A549 (cell line): ENCODE data around the gene WBP11. TPM values are rescaled to one million over a fixed set of nuclear protein-coding genes. Genes with fewer than 3 reads are reported as not detected.

Source experiments
- ATAC-seq, 2 experiments: fragments of 200-7000 bp in 1 of 2; fragments of >200 bp in 1 of 2; cut with Nextera tagmentation in 1 of 2; cut with Tn5 transposase in 1 of 2; 3 replicates each; pipeline versions ENCODE4 v1.8.0 to v1.9.1; 2018 to 2020; ENCODE audit warnings: mild to moderate bottlenecking in 1 of 2, moderate library complexity in 1 of 2
- CTCF ChIA-PET: fragments of 300-600 bp; sonication (Branson Sonifier 250); formaldehyde crosslinking; extraction: SDS; loops from one replicate; lab custom pipeline; 2021; ENCODE audit warnings: antibody characterized with exemption, inconsistent platforms; lab: Yijun Ruan, JAX
- POLR2A ChIA-PET: fragments of 350-600 bp; formaldehyde crosslinking; extraction: SDS; loops from one replicate; lab custom pipeline; 2021; ENCODE audit warnings: antibody characterized with exemption, inconsistent platforms; lab: Yijun Ruan, JAX
- DNase-seq, 2 experiments: peaks; one replicate each; pipeline versions ENCODE4 v3.0.0 to v3.0.0-alpha.2; 2011 to 2016; ENCODE audit warnings: low read depth in 1 of 2, low spot score in 1 of 2
- FAIRE-seq: peaks from 2 replicates; lab custom pipeline; 2011; peaks lifted over from hg19 to GRCh38; lab: Jason Lieb, UNC
- H3K27ac ChIP-seq, 2 experiments: fragments of >200 bp; sonication (Bioruptor Twin); formaldehyde crosslinking; 3 replicates each; pipeline ENCODE4 v1.5.1; 2016 to 2017
- H3K4me1 ChIP-seq: fragments of >200 bp; sonication (Bioruptor Twin); formaldehyde crosslinking; 3 replicates; pipeline ENCODE4 v1.6.1; 2016
- H3K4me2 ChIP-seq: fragments of >200 bp; sonication (Bioruptor Twin); formaldehyde crosslinking; 3 replicates; pipeline ENCODE4 v1.6.1; 2016
- H3K4me3 ChIP-seq: fragments of >200 bp; sonication (Bioruptor Twin); formaldehyde crosslinking; 3 replicates; pipeline ENCODE4 v1.5.1; 2016
- H3K9me3 ChIP-seq: fragments of >200 bp; sonication (Bioruptor Twin); formaldehyde crosslinking; 3 replicates; pipeline ENCODE4 v1.6.1; 2016
- BHLHE40 ChIP-seq: IDR thresholded peaks from 2 replicates; pipeline ENCODE4 v1.6.1; 2012; ENCODE audit warnings: low read depth, low read length, inconsistent platforms
- CBX2 ChIP-seq: fragments of 200-600 bp; sonication (generic); IDR thresholded peaks from 2 replicates; pipeline ENCODE4 v1.6.1; 2016; ENCODE audit warnings: low read depth, mild to moderate bottlenecking, borderline replicate concordance
- CEBPB ChIP-seq, 2 experiments: fragments of >200 bp in 1 of 2; sonication (Bioruptor Twin) in 1 of 2; formaldehyde crosslinking in 1 of 2; IDR thresholded peaks; 2 replicates each; pipeline ENCODE4 v1.6.1; 2012 to 2016
- CHD2 ChIP-seq: fragments of 150-350 bp; IDR thresholded peaks from 2 replicates; pipeline ENCODE4 v1.6.1; 2014; ENCODE audit warnings: low read length; ENCODE audit not compliant: partially characterized antibody
- CTCF ChIP-seq: fragments of >200 bp; sonication (Bioruptor Twin); formaldehyde crosslinking; IDR thresholded peaks from 3 replicates; pipeline ENCODE4 v1.5.1; 2016
- EHF ChIP-seq: fragments of 250-450 bp; sonication (Bioruptor Pico); IDR thresholded peaks from 2 replicates; pipeline ENCODE4 v1.5.0; 2020; ENCODE audit warnings: mild to moderate bottlenecking
- ELK1 ChIP-seq: fragments of 150-350 bp; IDR thresholded peaks from 2 replicates; pipeline ENCODE4 v1.6.1; 2014; ENCODE audit warnings: low read depth, mild to moderate bottlenecking, low read length
- FOSL2 ChIP-seq, 2 experiments: fragments of 450-650 bp in 1 of 2; fragments of >200 bp in 1 of 2; sonication (Bioruptor Twin) in 1 of 2; formaldehyde crosslinking; IDR thresholded peaks; 2 replicates each; pipeline versions ENCODE4 v1.5.0 to v1.6.1; 2016 to 2020; ENCODE audit warnings: mild to moderate bottlenecking in 1 of 2, moderate library complexity in 1 of 2
- GATA3 ChIP-seq: IDR thresholded peaks from 2 replicates; pipeline ENCODE4 v1.6.1; 2012; ENCODE audit warnings: borderline replicate concordance
- HOXB5 ChIP-seq: fragments of 250-450 bp; sonication (Bioruptor Pico); IDR thresholded peaks from 2 replicates; pipeline ENCODE4 v1.5.0; 2020; ENCODE audit warnings: mild to moderate bottlenecking, moderate library complexity
- JUN ChIP-seq, 2 experiments: fragments of >200 bp; sonication (Bioruptor Twin); formaldehyde crosslinking; IDR thresholded peaks; 2 replicates in 1 of 2; 3 replicates in 1 of 2; pipeline ENCODE4 v1.6.1; 2016 to 2017
- JUNB ChIP-seq: fragments of >200 bp; sonication (Bioruptor Twin); formaldehyde crosslinking; IDR thresholded peaks from 2 replicates; pipeline ENCODE4 v1.6.1; 2016
- KDM1A ChIP-seq: fragments of 200-600 bp; sonication (generic); IDR thresholded peaks from 2 replicates; pipeline ENCODE4 v1.6.1; 2016; ENCODE audit warnings: low read depth, mild to moderate bottlenecking
- MAZ ChIP-seq: fragments of 150-350 bp; IDR thresholded peaks from 2 replicates; pipeline ENCODE4 v1.6.1; 2014; ENCODE audit warnings: antibody characterized with exemption, low read depth, low read length, borderline replicate concordance
- MYC ChIP-seq: IDR thresholded peaks from 2 replicates; pipeline ENCODE4 v1.6.1; 2012; ENCODE audit warnings: mild to moderate bottlenecking, inconsistent platforms, low read length, improper control_type of control experiment, borderline replicate concordance
- NPAS2 ChIP-seq: fragments of 250-450 bp; sonication (Bioruptor Pico); IDR thresholded peaks from 2 replicates; pipeline ENCODE4 v1.8.0; 2022; ENCODE audit warnings: mild to moderate bottlenecking, moderate library complexity, borderline replicate concordance
- POLR2AphosphoS2 ChIP-seq: conservative IDR thresholded peaks from 2 replicates; pipeline ENCODE4 v1.6.1; 2012; ENCODE audit warnings: low read length, improper control_type of control experiment, inconsistent platforms
- RCOR1 ChIP-seq: fragments of 150-350 bp; IDR thresholded peaks from 2 replicates; pipeline ENCODE4 v1.6.1; 2014; ENCODE audit warnings: antibody characterized with exemption, low read length, low read depth
- RNF2 ChIP-seq: fragments of 200-600 bp; sonication (generic); IDR thresholded peaks from 2 replicates; pipeline ENCODE4 v1.6.1; 2016; ENCODE audit warnings: low read depth, mild to moderate bottlenecking, antibody characterized with exemption, moderate library complexity, borderline replicate concordance
- SMC3 ChIP-seq: fragments of >200 bp; sonication (Bioruptor Twin); formaldehyde crosslinking; IDR thresholded peaks from 3 replicates; pipeline ENCODE4 v1.6.1; 2018; ENCODE audit warnings: inconsistent platforms
- TFCP2L1 ChIP-seq: fragments of 250-450 bp; sonication (Bioruptor Pico); IDR thresholded peaks from 2 replicates; pipeline ENCODE4 v1.5.0; 2021; ENCODE audit warnings: mild to moderate bottlenecking
- ZNF302 ChIP-seq: fragments of 250-450 bp; sonication (Bioruptor Pico); IDR thresholded peaks from 2 replicates; pipeline ENCODE4 v1.9.0; 2021; ENCODE audit warnings: inconsistent platforms, mild to moderate bottlenecking, moderate library complexity
- WGBS: methylation state at CpG from one replicate; pipeline ENCODE4 v1.1.6; 2017; ENCODE audit errors: missing lambda C conversion rate; 5-methylcytosine and 5-hydroxymethylcytosine counted together
- polyA plus RNA-seq, 4 experiments: library from polyadenylated mRNA; depleted of rRNA in 3 of 4; stranded (reverse); fragments of >200 nt; fragmentation: RNase III in 1 of 4; extraction: RNeasy Plus Mini Kit Qiagen cat#74134 plus additional on column Dnase treatment in 1 of 4; gene quantifications; 2 replicates in 3 of 4; 3 replicates in 1 of 4; pipeline ENCODE4 v1.2.3, GENCODE V29; 2011 to 2017
- TF ChIP-seq, protein P1 (sequence below): IDR thresholded peaks from 2 replicates; pipeline ENCODE4 v1.6.1; 2012
- TF ChIP-seq, protein P2 (sequence below): fragments of 250-450 bp; sonication (Bioruptor Pico); IDR thresholded peaks from 2 replicates; pipeline ENCODE4 v1.5.0; 2021; ENCODE audit warnings: mild to moderate bottlenecking, moderate library complexity, borderline replicate concordance
- TF ChIP-seq, protein P3 (sequence below): fragments of 450-650 bp; IDR thresholded peaks from 2 replicates; pipeline ENCODE4 v1.6.1; 2014; ENCODE audit warnings: antibody characterized with exemption
- TF ChIP-seq, protein P4 (sequence below): fragments of >200 bp; sonication (Bioruptor Twin); formaldehyde crosslinking; IDR thresholded peaks from 3 replicates; pipeline ENCODE4 v1.6.1; 2016

The WBP11 gene
- polyA plus RNA-seq, 2 of the 4 experiments (the other 2 are of a cell fraction), result 45.7 to 50.3 TPM

DNA sequence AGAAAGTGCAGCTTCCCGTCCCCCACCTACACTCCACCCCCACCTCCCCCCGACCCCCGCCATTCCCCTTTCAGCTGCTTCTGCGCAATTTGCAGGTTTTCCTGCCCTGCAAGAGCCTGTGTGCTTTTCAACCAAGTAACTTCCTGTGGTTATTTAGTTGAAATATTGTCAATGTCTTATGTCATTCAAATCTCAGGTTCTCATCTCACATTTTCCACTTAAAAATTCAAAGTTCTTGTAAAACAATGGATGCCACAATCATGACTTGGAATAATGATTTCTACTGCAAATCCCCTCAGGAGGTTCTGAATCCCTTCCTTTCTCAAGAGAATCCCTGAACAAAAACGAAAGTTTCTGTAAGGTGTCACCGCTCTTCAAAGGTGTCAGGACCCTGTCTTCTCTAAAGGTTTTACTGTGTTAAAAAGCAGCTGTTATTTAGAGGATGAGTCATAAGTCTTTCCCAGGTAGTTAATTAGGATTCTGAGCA lies 31.6 kb downstream of the WBP11 start:
- no peaks in the 10 kb centered on the region for H3K9me3 ChIP-seq
- TF ChIP-seq FOSL2 (IDR thresholded peaks at IDR 0.05) (no peak), FOSL2 (CRISPR knock-in tag; IDR thresholded peaks at IDR 0.05) (peak; percentile 79), CEBPB (IDR thresholded peaks at IDR 0.05) (no peak)
- WGBS, result 43% methylated on average over 4 of the region's 6 CpGs
- H3K4me1 ChIP-seq, result peaks cover 30% of the 10 kb centered on the region
- no peak for FAIRE-seq
- CTCF ChIA-PET, result interaction anchor here (0.8 to 3.6 kb wide), 4 partner anchors 34 to 224 kb away, joined by 3 to 21 read pairs (median 5); no protein-coding TSS in a partner anchor
- peak in 1 of 2 experiments; percentile 27 for DNase-seq
- peak overlapping the region; percentile 88 to 97 for H3K27ac ChIP-seq
- H3K4me2 ChIP-seq, result peak overlapping the region; percentile 71
- no peak for ATAC-seq
- POLR2A ChIA-PET, result interaction anchor here (0.6 to 3.1 kb wide), 21 partner anchors 9 to 552 kb away, joined by 3 to 68 read pairs (median 5); partner anchors contain the start of genes ATF7IP, C12orf60, RERG and WBP11
- peak overlapping the region; percentile 79 for H3K4me3 ChIP-seq

DNA sequence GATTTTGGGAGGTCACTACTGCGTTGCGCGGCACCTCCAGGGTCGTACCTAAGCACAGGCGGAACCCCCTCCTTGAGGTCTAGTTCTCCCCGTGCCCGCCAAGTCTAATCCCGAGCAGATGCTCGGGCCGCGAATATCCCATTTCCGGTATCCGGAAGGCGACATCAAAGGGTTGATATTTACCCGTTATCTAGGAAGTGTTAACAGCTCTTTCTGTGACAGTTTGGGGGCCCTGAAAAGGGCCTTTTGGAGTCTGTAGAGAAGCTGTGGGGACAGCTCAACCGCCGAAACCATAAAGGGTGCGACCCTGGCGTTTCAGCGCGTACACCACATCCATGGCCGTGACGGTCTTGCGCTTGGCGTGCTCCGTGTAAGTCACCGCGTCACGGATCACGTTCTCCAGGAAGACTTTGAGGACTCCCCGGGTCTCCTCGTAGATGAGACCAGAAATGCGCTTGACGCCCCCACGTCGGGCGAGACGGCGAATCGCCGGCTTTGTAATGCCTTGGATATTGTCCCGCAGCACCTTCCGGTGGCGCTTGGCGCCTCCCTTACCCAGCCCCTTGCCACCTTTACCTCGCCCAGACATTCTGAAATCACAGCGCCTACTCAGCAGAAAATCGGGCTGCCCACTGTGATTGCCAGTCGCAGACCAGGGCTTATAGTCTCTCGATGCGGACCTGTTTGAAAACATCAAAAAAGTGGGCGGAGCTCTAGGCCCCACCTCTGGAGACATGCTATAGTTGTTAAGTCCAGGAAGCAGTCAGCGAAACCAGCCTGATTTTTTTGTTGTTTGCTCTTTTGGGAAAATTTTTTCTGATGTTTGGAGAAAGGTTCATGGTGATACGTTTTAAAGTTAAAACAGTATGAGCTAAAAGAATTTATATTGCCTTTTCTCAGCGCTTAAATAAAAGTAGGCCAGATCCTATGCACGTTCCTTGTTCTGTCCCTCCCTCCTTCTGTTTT lies 32.5 kb downstream of the WBP11 start:
- Histone ChIP-seq H3K4me1 (peaks cover 21% of the 10 kb centered on the region), H3K9me3 (no peaks in the 10 kb centered on the region), H3K4me2 (peak overlapping the region; percentile 71), H3K27ac (peak overlapping the region; percentile 88 to 97), H3K4me3 (peak overlapping the region; percentile 79)
- DNase-seq (peak; percentile 84 to 98), ATAC-seq (peak; percentile 36 to 51), FAIRE-seq (no peak)
- ChIA-PET CTCF (interaction anchor here (0.6 to 3.6 kb wide), 20 partner anchors 7 to 1674 kb away, joined by 3 to 21 read pairs (median 4); partner anchors contain the start of gene RERG), POLR2A (interaction anchor here (0.5 to 3.1 kb wide), 29 partner anchors 9 to 553 kb away, joined by 3 to 68 read pairs (median 5); partner anchors contain the start of genes ATF7IP, C12orf60, RERG and WBP11)
- under 1% methylated on average over 56 of the region's 56 CpGs for WGBS
- TF ChIP-seq CBX2, result no peak
- TF ChIP-seq FOSL2 (IDR thresholded peaks at IDR 0.05), result no peak
- TF ChIP-seq FOSL2 (CRISPR knock-in tag; IDR thresholded peaks at IDR 0.05), result no peak
- peak; percentile 3; the same call in 1 of the 2 replicates for TF ChIP-seq MYC
- no peak for TF ChIP-seq RCOR1
- TF ChIP-seq GATA3, result peak; percentile 47; the same call in 1 of the 2 replicates
- no peak for TF ChIP-seq SMC3
- TF ChIP-seq ELK1, result no peak
- TF ChIP-seq MAZ, result no peak
- TF ChIP-seq CHD2, result peak; percentile 33
- TF ChIP-seq, protein P1, sequence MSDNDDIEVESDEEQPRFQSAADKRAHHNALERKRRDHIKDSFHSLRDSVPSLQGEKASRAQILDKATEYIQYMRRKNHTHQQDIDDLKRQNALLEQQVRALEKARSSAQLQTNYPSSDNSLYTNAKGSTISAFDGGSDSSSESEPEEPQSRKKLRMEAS, result peak; percentile 72; the same call in 1 of the 2 replicates
- no peak for TF ChIP-seq EHF (CRISPR knock-in tag)
- TF ChIP-seq, protein P2, sequence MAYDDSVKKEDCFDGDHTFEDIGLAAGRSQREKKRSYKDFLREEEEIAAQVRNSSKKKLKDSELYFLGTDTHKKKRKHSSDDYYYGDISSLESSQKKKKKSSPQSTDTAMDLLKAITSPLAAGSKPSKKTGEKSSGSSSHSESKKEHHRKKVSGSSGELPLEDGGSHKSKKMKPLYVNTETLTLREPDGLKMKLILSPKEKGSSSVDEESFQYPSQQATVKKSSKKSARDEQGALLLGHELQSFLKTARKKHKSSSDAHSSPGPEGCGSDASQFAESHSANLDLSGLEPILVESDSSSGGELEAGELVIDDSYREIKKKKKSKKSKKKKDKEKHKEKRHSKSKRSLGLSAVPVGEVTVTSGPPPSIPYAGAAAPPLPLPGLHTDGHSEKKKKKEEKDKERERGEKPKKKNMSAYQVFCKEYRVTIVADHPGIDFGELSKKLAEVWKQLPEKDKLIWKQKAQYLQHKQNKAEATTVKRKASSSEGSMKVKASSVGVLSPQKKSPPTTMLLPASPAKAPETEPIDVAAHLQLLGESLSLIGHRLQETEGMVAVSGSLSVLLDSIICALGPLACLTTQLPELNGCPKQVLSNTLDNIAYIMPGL (CRISPR knock-in tag), result peak; percentile 92; the same call in 1 of the 2 replicates
- no peak for TF ChIP-seq ZNF302 (CRISPR knock-in tag)
- TF ChIP-seq CTCF, result no peak
- no peak for TF ChIP-seq POLR2AphosphoS2
- TF ChIP-seq, protein P3, sequence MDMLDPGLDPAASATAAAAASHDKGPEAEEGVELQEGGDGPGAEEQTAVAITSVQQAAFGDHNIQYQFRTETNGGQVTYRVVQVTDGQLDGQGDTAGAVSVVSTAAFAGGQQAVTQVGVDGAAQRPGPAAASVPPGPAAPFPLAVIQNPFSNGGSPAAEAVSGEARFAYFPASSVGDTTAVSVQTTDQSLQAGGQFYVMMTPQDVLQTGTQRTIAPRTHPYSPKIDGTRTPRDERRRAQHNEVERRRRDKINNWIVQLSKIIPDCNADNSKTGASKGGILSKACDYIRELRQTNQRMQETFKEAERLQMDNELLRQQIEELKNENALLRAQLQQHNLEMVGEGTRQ, result no peak
- no peak for TF ChIP-seq CEBPB (IDR thresholded peaks at IDR 0.05)
- 0 out of 2 replicates have a peak, but pooled peaks have one; percentile 44 for TF ChIP-seq HOXB5 (CRISPR knock-in tag)
- TF ChIP-seq NPAS2 (CRISPR knock-in tag), result no peak
- TF ChIP-seq, protein P4, sequence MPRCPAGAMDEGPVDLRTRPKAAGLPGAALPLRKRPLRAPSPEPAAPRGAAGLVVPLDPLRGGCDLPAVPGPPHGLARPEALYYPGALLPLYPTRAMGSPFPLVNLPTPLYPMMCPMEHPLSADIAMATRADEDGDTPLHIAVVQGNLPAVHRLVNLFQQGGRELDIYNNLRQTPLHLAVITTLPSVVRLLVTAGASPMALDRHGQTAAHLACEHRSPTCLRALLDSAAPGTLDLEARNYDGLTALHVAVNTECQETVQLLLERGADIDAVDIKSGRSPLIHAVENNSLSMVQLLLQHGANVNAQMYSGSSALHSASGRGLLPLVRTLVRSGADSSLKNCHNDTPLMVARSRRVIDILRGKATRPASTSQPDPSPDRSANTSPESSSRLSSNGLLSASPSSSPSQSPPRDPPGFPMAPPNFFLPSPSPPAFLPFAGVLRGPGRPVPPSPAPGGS, result peak; percentile 95
- peak; percentile 80 for TF ChIP-seq TFCP2L1 (CRISPR knock-in tag)
- TF ChIP-seq JUN (IDR thresholded peaks at IDR 0.05), result peak; percentile 99 to 100
- no peak for TF ChIP-seq RNF2
- no peak for TF ChIP-seq JUNB
- TF ChIP-seq BHLHE40, result peak; percentile 21; the same call in 1 of the 2 replicates
- TF ChIP-seq KDM1A, result no peak
